ENCODE data around the gene PNMA6E.
"Not testable (repeated sequence)": the region's sequence is repeated elsewhere in the genome, so short reads cannot be mapped to it uniquely, and the experiment has no call there.

Gene PNMA6E

DNA sequence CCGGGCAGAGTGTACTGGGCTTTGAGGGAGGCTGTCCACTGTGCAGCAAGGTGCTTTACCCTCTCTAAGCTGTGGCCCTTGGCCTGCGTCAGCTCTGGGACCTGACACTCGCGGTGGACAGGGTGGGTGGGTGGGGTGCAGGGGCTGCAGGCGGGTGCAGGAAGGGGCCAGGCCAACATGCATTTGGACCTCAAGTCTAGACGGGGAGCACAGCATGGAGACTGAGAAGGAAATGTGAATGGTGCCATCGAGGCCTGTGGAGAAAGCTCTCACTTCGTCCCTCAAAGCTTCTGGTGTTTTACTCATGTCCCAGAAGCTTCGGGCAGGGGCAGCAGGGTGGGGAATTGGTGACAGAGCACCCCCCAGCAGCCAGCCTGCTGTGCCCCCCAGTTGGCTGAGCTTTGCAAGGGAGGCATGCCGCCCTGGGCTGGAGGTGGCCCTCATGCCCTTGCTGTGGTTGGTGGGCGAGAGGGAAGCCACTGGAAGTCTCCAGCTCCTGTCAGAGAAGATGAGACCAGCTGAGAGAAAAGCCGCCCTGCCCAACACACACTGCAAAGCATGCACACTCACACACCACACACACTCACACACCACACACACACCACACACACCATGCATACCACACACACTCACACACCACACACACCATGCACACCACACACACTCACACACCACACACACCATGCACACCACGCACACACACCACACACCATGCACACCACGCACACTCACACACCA is 12.3 kb downstream of the PNMA6E start:
- TF ChIP-seq CTCF (IDR thresholded peaks at IDR 0.05; ENCODE audit: insufficient read depth, low read length, missing control alignments) = no peak
- DNase-seq (ENCODE audit: low read depth, low spot score) = no peak
- H3K4me3 ChIP-seq (ENCODE audit: low read depth, low read length) = no peak overlapping the region
- CTCF ChIA-PET = no interaction called here
- POLR2A ChIA-PET = no interaction called here

- H3K4me3 ChIP-seq (ENCODE audit: low read depth, low read length) = no peak overlapping the region
- TF ChIP-seq CTCF (IDR thresholded peaks at IDR 0.05; ENCODE audit: insufficient read depth, low read length, missing control alignments) = no peak
- no peak for DNase-seq (ENCODE audit: low read depth, low spot score)
- POLR2A ChIA-PET = no interaction called here
- CTCF ChIA-PET = no interaction called here
These were observed 13.0 kb downstream of the PNMA6E start for GRCh38 chrX:153387987-153388721.

- ChIA-PET POLR2A (no interaction called here), CTCF (no interaction called here)
- DNase-seq (ENCODE audit: low read depth, low spot score) = no peak
- no peak for TF ChIP-seq CTCF (IDR thresholded peaks at IDR 0.05; ENCODE audit: insufficient read depth, low read length, missing control alignments)
- no peak overlapping the region for H3K4me3 ChIP-seq (ENCODE audit: low read depth, low read length)
These were observed 13.8 kb downstream of the PNMA6E start for GRCh38 chrX:153387345-153387744.

GRCh38 chrX:153386097-153386496 is 15.1 kb downstream of the PNMA6E start:
- ChIA-PET POLR2A (no interaction called here), CTCF (no interaction called here)
- TF ChIP-seq CTCF (IDR thresholded peaks at IDR 0.05; ENCODE audit: insufficient read depth, low read length, missing control alignments) = no peak
- no peak overlapping the region for H3K4me3 ChIP-seq (ENCODE audit: low read depth, low read length)
- no peak for DNase-seq (ENCODE audit: low read depth, low spot score)

GRCh38 chrX:153384973-153385372 is 16.2 kb downstream of the PNMA6E start:
- H3K4me3 ChIP-seq (ENCODE audit: low read depth, low read length); DNase-seq (ENCODE audit: low read depth, low spot score); POLR2A ChIA-PET: not testable (repeated sequence)
- CTCF ChIA-PET = interaction anchor here (1.2 kb wide), 1 partner anchor 76 kb away, joined by 3 read pairs; no protein-coding TSS in a partner anchor

GRCh38 chrX:153384390-153384789 is 16.8 kb downstream of the PNMA6E start:
- ChIA-PET CTCF (no interaction called here), POLR2A (no interaction called here)
- no peak for TF ChIP-seq CTCF (IDR thresholded peaks at IDR 0.05; ENCODE audit: insufficient read depth, low read length, missing control alignments)

More at GRCh38 chrX:153384390-153384789, 16.8 kb downstream of the PNMA6E start:
- no peak overlapping the region for H3K4me3 ChIP-seq (ENCODE audit: low read depth, low read length)
- DNase-seq (ENCODE audit: low read depth, low spot score) = no peak

Data from AG04449 (cell line).